ENCODE measurements around the gene HELB.

DNA sequence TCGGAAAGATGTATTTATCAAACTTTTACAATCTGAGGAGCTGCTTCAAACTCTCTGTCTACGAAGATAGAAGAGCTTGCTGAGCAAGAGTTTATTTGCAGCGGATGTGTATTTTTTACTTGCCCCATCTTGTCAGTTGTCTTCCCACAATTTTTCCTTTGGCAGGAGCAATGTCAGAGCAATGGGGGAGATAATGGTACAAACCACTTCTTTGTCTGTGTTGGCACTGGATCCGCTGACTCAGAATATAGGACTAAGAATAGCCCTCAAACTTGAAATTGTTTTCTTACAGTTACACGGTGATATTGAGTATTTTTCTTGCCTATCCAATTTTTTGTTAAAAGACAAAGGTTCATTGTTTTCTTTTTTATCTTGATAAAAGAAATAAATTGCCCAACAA, 27.6 kb downstream of the HELB start:
- no peak for TF ChIP-seq POLR2A (IDR thresholded peaks at IDR 0.05)
- TF ChIP-seq, protein P1, sequence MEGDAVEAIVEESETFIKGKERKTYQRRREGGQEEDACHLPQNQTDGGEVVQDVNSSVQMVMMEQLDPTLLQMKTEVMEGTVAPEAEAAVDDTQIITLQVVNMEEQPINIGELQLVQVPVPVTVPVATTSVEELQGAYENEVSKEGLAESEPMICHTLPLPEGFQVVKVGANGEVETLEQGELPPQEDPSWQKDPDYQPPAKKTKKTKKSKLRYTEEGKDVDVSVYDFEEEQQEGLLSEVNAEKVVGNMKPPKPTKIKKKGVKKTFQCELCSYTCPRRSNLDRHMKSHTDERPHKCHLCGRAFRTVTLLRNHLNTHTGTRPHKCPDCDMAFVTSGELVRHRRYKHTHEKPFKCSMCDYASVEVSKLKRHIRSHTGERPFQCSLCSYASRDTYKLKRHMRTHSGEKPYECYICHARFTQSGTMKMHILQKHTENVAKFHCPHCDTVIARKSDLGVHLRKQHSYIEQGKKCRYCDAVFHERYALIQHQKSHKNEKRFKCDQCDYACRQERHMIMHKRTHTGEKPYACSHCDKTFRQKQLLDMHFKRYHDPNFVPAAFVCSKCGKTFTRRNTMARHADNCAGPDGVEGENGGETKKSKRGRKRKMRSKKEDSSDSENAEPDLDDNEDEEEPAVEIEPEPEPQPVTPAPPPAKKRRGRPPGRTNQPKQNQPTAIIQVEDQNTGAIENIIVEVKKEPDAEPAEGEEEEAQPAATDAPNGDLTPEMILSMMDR (IDR thresholded peaks at IDR 0.05), result no peak
